GM18951 (cell line): Measurements from ENCODE around the gene NUAK2.

Experiments
- POLR2A ChIP-seq: IDR thresholded peaks from 4 replicates; pipeline ENCODE4 v1.6.1; 2011; ENCODE audit warnings: mild to moderate bottlenecking; ENCODE audit not compliant: insufficient read length, insufficient read depth; ENCODE audit errors: extremely low read depth
- in situ Hi-C: fragments of 300-500 bp; cut with MboI; formaldehyde crosslinking; loops from one replicate; pipeline ENCODE4 v1.12.0; 2022; ENCODE audit warnings: low sequenced_read_pairs, mixed read lengths, inconsistent platforms; ENCODE audit not compliant: unreplicated experiment

Gene NUAK2

GRCh38 chr1:205275916-205276688 is 45.4 kb downstream of the NUAK2 start:
- TF ChIP-seq POLR2A: no peak
- in situ Hi-C loops: no loop called here

GRCh38 chr1:205275133-205275532 is 46.4 kb downstream of the NUAK2 start:
- in situ Hi-C loops: no loop called here
- no peak for TF ChIP-seq POLR2A

GRCh38 chr1:205274041-205274691 is 47.4 kb downstream of the NUAK2 start:
- in situ Hi-C loops: no loop called here
- TF ChIP-seq POLR2A: no peak

DNA sequence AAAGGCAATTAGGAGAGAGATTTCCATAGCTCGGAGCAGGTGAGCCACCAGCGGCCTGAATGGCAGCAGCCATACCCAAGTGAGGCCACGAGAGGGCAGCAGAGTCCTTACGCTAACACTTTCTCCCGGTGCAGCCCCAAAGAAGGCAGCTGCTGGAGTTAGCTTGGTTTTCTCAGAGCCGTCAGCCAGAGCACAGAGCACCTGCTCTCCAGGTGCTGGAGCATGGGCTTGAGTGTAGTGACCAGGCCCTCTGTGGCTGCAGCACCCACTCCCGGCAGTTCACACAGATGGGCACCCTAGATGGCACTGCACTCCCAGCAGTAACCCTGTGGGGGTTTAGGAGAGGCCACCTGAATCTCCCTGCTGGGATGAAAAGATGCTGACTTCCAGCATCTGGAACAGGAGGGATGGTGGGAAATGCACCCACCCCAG is 48.0 kb downstream of the NUAK2 start:
- in situ Hi-C loops: no loop called here
- TF ChIP-seq POLR2A: no peak

DNA sequence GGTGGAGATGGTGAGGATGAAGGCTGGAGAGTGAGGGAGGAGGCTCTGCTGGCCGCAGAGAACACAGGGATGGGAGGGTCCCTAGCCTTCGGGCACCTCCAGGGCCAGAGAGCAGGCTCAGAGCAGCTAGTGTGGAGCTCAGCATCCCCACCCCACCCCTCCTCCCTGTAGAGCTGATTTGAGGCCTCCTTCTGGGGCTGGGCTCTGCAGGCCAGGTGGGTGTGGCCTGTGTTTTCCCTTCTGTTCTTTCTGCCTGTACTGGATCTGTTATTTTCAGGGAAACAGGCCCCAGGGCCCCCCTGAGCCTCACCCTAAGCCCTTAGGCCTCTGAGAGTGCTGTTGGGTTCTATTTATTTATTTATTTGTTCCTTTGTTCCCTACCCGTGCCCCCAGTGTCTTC is 49.0 kb downstream of the NUAK2 start:
- in situ Hi-C loops: no loop called here
- TF ChIP-seq POLR2A: no peak

DNA sequence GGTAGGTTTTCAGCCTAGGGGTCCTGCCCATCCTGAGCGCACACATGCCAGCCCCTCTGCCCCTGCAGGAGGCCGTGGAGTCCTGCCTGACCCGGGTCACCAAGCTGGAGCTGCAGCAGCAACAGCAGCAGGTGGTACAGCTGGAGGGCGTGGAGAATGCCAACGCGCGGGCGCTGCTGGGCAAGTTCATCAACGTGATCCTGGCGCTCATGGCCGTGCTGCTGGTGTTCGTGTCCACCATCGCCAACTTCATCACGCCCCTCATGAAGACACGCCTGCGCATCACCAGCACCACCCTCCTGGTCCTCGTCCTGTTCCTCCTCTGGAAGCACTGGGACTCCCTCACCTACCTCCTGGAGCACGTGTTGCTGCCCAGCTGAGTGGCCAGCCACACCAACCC is 49.8 kb downstream of the NUAK2 start:
- in situ Hi-C loops: no loop called here
- no peak for TF ChIP-seq POLR2A

- in situ Hi-C loops: no loop called here
- no peak for TF ChIP-seq POLR2A
These were observed 50.3 kb downstream of the NUAK2 start for GRCh38 chr1:205271277-205271676.

DNA sequence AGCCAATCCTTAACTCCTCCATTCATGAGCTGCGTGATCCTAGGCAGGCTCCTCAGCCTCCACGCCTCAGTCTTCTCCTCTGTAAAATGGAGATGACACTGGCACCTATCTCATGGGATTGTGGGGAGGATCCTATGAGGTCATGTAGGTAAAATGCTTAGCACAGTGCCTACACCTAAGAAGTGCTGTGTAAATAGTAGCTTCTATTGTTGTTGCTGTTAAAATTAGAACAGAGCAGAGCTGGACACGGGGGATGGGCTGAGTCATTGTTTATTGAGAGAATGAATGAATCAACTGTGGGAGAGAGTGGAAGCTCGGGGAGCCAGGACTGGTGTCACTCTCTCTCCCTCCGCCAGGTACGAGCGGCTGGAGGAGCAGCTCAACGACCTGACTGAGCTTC is 50.8 kb downstream of the NUAK2 start:
- TF ChIP-seq POLR2A: no peak
- in situ Hi-C loops: no loop called here

DNA sequence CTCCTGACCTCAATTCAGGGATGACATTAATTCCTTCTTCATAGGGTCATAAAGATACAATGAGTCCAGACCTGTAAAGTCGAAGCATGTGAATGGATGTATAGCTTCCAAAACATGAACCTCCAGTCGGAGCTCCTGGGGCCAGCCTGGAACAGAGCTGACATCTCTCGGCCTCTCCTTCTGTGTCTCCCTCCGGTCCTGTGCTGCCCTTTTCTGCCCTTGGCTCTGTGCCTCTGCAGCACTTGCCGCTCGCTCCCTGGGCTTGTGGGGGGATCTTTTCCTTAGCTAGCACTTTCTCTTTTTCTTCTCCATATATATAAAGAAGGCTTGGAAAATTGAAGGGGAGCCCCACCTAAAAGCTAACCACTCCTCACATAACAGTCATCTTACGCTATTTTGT is 51.3 kb downstream of the NUAK2 start:
- no peak for TF ChIP-seq POLR2A
- in situ Hi-C loops: no loop called here

- no peak for TF ChIP-seq POLR2A
- in situ Hi-C loops: no loop called here
These were observed 51.8 kb downstream of the NUAK2 start for GRCh38 chr1:205269711-205270110.

DNA sequence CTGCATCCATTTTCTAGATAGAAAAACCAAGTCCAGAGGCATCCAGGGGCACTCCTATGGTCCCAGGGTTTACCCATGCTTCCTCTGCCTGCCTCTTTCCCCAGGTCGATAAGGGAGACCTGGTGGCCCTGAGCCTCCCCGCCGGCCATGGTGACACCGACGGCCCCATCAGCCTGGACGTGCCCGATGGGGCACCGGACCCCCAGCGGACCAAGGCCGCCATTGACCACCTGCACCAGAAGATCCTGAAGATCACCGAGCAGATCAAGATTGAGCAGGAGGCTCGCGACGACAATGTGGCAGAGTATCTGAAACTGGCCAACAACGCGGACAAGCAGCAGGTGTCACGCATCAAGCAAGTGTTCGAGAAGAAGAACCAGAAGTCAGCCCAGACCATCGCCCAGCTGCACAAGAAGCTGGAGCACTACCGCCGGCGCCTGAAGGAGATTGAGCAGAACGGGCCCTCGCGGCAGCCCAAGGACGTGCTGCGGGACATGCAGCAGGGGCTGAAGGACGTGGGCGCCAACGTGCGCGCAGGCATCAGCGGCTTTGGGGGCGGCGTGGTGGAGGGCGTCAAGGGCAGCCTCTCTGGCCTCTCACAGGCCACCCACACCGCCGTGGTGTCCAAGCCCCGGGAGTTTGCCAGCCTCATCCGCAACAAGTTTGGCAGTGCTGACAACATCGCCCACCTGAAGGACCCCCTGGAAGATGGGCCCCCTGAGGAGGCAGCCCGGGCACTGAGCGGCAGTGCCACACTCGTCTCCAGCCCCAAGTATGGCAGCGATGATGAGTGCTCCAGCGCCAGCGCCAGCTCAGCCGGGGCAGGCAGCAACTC is 52.5 kb downstream of the NUAK2 start:
- in situ Hi-C loops: no loop called here
- TF ChIP-seq POLR2A: no peak

GRCh38 chr1:205267306-205267902 is 54.1 kb downstream of the NUAK2 start:
- in situ Hi-C loops: no loop called here
- TF ChIP-seq POLR2A: no peak
